ENCODE measurements around the gene GAGE10.
"Not testable (repeated sequence)": the region's sequence is repeated elsewhere in the genome, so short reads cannot be mapped to it uniquely, and the experiment has no call there.

DNA sequence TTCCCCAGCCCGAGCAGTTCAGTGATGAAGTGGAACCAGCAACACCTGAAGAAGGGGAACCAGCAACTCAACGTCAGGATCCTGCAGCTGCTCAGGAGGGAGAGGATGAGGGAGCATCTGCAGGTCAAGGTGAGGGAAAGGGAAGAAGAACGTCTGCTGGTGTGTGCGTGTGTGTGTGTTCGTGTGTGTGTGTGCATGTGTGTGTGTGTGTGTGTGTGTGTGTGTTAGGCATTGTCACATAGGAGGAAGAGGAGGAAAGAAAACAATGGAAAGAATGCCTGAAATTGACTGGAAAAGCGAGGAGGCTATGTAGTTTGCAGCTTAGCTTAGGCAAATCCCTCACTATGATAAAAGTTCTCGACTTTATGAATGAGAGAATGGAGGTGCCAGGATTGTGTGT, 20.3 kb downstream of the GAGE10 start:
- not testable (repeated sequence) for TF ChIP-seq POLR2AphosphoS5, EP300, POLR2A (IDR thresholded peaks at IDR 0.05)
- TF ChIP-seq, protein P1, sequence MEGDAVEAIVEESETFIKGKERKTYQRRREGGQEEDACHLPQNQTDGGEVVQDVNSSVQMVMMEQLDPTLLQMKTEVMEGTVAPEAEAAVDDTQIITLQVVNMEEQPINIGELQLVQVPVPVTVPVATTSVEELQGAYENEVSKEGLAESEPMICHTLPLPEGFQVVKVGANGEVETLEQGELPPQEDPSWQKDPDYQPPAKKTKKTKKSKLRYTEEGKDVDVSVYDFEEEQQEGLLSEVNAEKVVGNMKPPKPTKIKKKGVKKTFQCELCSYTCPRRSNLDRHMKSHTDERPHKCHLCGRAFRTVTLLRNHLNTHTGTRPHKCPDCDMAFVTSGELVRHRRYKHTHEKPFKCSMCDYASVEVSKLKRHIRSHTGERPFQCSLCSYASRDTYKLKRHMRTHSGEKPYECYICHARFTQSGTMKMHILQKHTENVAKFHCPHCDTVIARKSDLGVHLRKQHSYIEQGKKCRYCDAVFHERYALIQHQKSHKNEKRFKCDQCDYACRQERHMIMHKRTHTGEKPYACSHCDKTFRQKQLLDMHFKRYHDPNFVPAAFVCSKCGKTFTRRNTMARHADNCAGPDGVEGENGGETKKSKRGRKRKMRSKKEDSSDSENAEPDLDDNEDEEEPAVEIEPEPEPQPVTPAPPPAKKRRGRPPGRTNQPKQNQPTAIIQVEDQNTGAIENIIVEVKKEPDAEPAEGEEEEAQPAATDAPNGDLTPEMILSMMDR (IDR thresholded peaks at IDR 0.05), result not testable (repeated sequence)
